IMR-90 (cell line): ENCODE results near the gene PLPP7. TPM values are rescaled to one million over a fixed set of nuclear protein-coding genes. Genes with fewer than 3 reads are reported as not detected.

Experiments used
- ATAC-seq: fragments of 200-7000 bp; cut with Tn5 transposase; 2 replicates; pipeline ENCODE4 v1.9.1; 2020; ENCODE audit warnings: low read depth, mild to moderate bottlenecking, moderate library complexity
- BruUV-seq: library from RNA; stranded (reverse); fragments of 400-500 nt; replicated peaks from 2 replicates; lab custom pipeline; 2021; lab: Mats Ljungman, UMichigan
- CTCF ChIA-PET: fragments of 300-600 bp; formaldehyde crosslinking; extraction: SDS; loops from one replicate; lab custom pipeline; 2021; ENCODE audit warnings: antibody characterized with exemption; lab: Yijun Ruan, JAX
- POLR2A ChIA-PET: fragments of 300-600 bp; sonication (Branson Sonifier 250); formaldehyde crosslinking; loops from one replicate; lab custom pipeline; 2022; ENCODE audit warnings: antibody characterized with exemption; ENCODE audit not compliant: unreplicated experiment; lab: Charles Lee
- DNase-seq: peaks from one replicate; pipeline ENCODE4 v3.0.0; 2013
- H2AFZ ChIP-seq: replicated peaks from 2 replicates; pipeline ENCODE3; 2013; ENCODE audit warnings: low read length, mild to moderate bottlenecking; ENCODE audit not compliant: poor library complexity
- H2AK5ac ChIP-seq: 2 replicates; pipeline ENCODE4 v1.6.1; 2013; ENCODE audit warnings: low read depth, low read length, inconsistent platforms
- H2AK9ac ChIP-seq: replicated peaks from 2 replicates; pipeline ENCODE3; 2013; ENCODE audit warnings: mild to moderate bottlenecking, low read depth, low read length, moderate library complexity; ENCODE audit not compliant: poor library complexity
- H2BK120ac ChIP-seq: 2 replicates; pipeline ENCODE4 v1.6.1; 2013; ENCODE audit warnings: low read depth, low read length, inconsistent platforms
- H2BK15ac ChIP-seq: 3 replicates; pipeline ENCODE4 v1.6.1; 2013; ENCODE audit warnings: low read depth, low read length, inconsistent platforms
- H2BK20ac ChIP-seq: 2 replicates; pipeline ENCODE4 v1.6.1; 2013; ENCODE audit warnings: low read depth, mild to moderate bottlenecking, inconsistent platforms, low read length, moderate library complexity
- H2BK5ac ChIP-seq: 2 replicates; pipeline ENCODE4 v1.6.1; 2013; ENCODE audit warnings: mild to moderate bottlenecking, low read depth, low read length, inconsistent platforms; ENCODE audit not compliant: poor library complexity, severe bottlenecking
- H3K14ac ChIP-seq: replicated peaks from 2 replicates; pipeline ENCODE4 v1.6.1; 2013; ENCODE audit warnings: low read depth, low read length, inconsistent platforms
- H3K18ac ChIP-seq: 2 replicates; pipeline ENCODE4 v1.6.1; 2013; ENCODE audit warnings: low read depth, low read length, control low read depth
- H3K23ac ChIP-seq: 2 replicates; pipeline ENCODE4 v1.6.1; 2013; ENCODE audit warnings: low read depth, low read length, inconsistent platforms
- H3K27ac ChIP-seq: 2 replicates; pipeline ENCODE4 v1.5.1; 2013; ENCODE audit warnings: mild to moderate bottlenecking, control low read depth, low read length; ENCODE audit not compliant: insufficient read depth
- H3K27me3 ChIP-seq: 2 replicates; pipeline ENCODE4 v1.6.1; 2013; ENCODE audit warnings: low read length; ENCODE audit not compliant: control insufficient read depth, insufficient read depth
- H3K36me3 ChIP-seq: 2 replicates; pipeline ENCODE4 v1.6.1; 2013; ENCODE audit warnings: low read length, mixed read lengths; ENCODE audit not compliant: control insufficient read depth, insufficient read depth
- H3K4ac ChIP-seq: 2 replicates; pipeline ENCODE4 v1.6.1; 2013; ENCODE audit warnings: low read depth, low read length, inconsistent platforms
- H3K4me1 ChIP-seq: 2 replicates; pipeline ENCODE4 v1.6.1; 2013; ENCODE audit warnings: low read length, mixed read lengths; ENCODE audit not compliant: control insufficient read depth, insufficient read depth
- H3K4me2 ChIP-seq: 2 replicates; pipeline ENCODE4 v1.6.1; 2013; ENCODE audit warnings: low read depth, mild to moderate bottlenecking, control low read depth, low read length, moderate library complexity
- H3K4me3 ChIP-seq: 2 replicates; pipeline ENCODE4 v1.5.1; 2013; ENCODE audit warnings: low read depth, mild to moderate bottlenecking, control low read depth, low read length, moderate library complexity; ENCODE audit not compliant: insufficient read depth
- H3K56ac ChIP-seq: 2 replicates; pipeline ENCODE4 v1.6.1; 2013; ENCODE audit warnings: low read length, inconsistent platforms; ENCODE audit not compliant: insufficient read depth; ENCODE audit errors: extremely low read depth
- H3K79me1 ChIP-seq, 2 experiments: 2 replicates each; pipeline ENCODE4 v1.6.1; 2013; ENCODE audit warnings: low read length in 2 of 2, inconsistent platforms in 1 of 2, low read depth in 1 of 2
- H3K9ac ChIP-seq: 2 replicates; pipeline ENCODE4 v1.6.1; 2013; ENCODE audit warnings: low read depth, low read length, control low read depth
- H3K9me1 ChIP-seq: 2 replicates; pipeline ENCODE4 v1.6.1; 2013; ENCODE audit warnings: low read length, inconsistent platforms; ENCODE audit not compliant: insufficient read depth
- H3K9me3 ChIP-seq: 2 replicates; pipeline ENCODE4 v1.6.1; 2013; ENCODE audit warnings: low read length; ENCODE audit not compliant: control insufficient read depth, insufficient read depth
- H4K20me1 ChIP-seq: 2 replicates; pipeline ENCODE4 v1.6.1; 2013; ENCODE audit warnings: low read length, inconsistent platforms; ENCODE audit not compliant: insufficient read depth
- H4K5ac ChIP-seq: 2 replicates; pipeline ENCODE4 v1.6.1; 2013; ENCODE audit warnings: mild to moderate bottlenecking, low read depth, low read length, control low read depth
- H4K8ac ChIP-seq, 2 experiments: 2 replicates each; pipeline ENCODE4 v1.6.1; 2013; ENCODE audit warnings: low read depth in 2 of 2, low read length in 2 of 2, control low read depth in 1 of 2, inconsistent platforms in 1 of 2
- H4K91ac ChIP-seq: 2 replicates; pipeline ENCODE4 v1.6.1; 2013; ENCODE audit warnings: low read depth, low read length, inconsistent platforms; ENCODE audit not compliant: insufficient read depth
- BHLHE40 ChIP-seq: fragments of 150-350 bp; IDR thresholded peaks from 2 replicates; pipeline ENCODE4 v1.6.1; 2016; ENCODE audit warnings: mild to moderate bottlenecking, low read depth, low read length
- CEBPB ChIP-seq: IDR thresholded peaks from 2 replicates; pipeline ENCODE4 v1.6.1; 2012; ENCODE audit warnings: low read depth, low read length, improper control_type of control experiment
- CHD1 ChIP-seq: IDR thresholded peaks from 2 replicates; pipeline ENCODE4 v1.6.1; 2012; ENCODE audit warnings: low read depth, low read length, improper control_type of control experiment
- FOS ChIP-seq: fragments of 150-350 bp; IDR thresholded peaks from 2 replicates; pipeline ENCODE4 v1.6.1; 2016; ENCODE audit warnings: low read depth, low read length
- MAFK ChIP-seq: IDR thresholded peaks from 2 replicates; pipeline ENCODE4 v1.6.1; 2012; ENCODE audit warnings: low read depth, low read length, improper control_type of control experiment
- MAZ ChIP-seq: IDR thresholded peaks from 2 replicates; pipeline ENCODE4 v1.6.1; 2012; ENCODE audit warnings: low read depth, mild to moderate bottlenecking, low read length, improper control_type of control experiment, moderate library complexity, borderline replicate concordance
- MXI1 ChIP-seq: IDR thresholded peaks from 2 replicates; pipeline ENCODE4 v1.6.1; 2012; ENCODE audit warnings: low read depth, mild to moderate bottlenecking, low read length, moderate library complexity, borderline replicate concordance
- NFE2L2 ChIP-seq: fragments of 150-350 bp; IDR thresholded peaks from 2 replicates; pipeline ENCODE4 v1.6.1; 2016; ENCODE audit warnings: low read depth, mild to moderate bottlenecking, low read length
- POLR2A ChIP-seq: IDR thresholded peaks from 2 replicates; pipeline ENCODE4 v1.6.1; 2012; ENCODE audit warnings: mild to moderate bottlenecking, low read depth, low read length
- RAD21 ChIP-seq: IDR thresholded peaks from 2 replicates; pipeline ENCODE4 v1.6.1; 2012; ENCODE audit warnings: low read length, improper control_type of control experiment
- RCOR1 ChIP-seq: IDR thresholded peaks from 2 replicates; pipeline ENCODE4 v1.6.1; 2012; ENCODE audit warnings: mild to moderate bottlenecking, low read length, improper control_type of control experiment; ENCODE audit not compliant: insufficient replicate concordance
- RFX5 ChIP-seq: IDR thresholded peaks from 2 replicates; pipeline ENCODE4 v1.8.0; 2012; ENCODE audit warnings: low read depth, mild to moderate bottlenecking, low read length, moderate library complexity
- SMC3 ChIP-seq: fragments of 150-350 bp; IDR thresholded peaks from 2 replicates; pipeline ENCODE4 v1.6.1; 2016; ENCODE audit warnings: low read depth, mild to moderate bottlenecking, antibody characterized with exemption, low read length, moderate library complexity
- WGBS, 2 experiments: methylation state at CpG; one replicate each; pipeline versions ENCODE4 v1.1.5 to v1.1.7; 2013; ENCODE audit warnings: missing lambda C conversion rate in 2 of 2; ENCODE audit not compliant: insufficient read length in 1 of 2; ENCODE audit errors: extremely low coverage in 2 of 2; 5-methylcytosine and 5-hydroxymethylcytosine counted together
- dilution Hi-C: fragments of 300-500 bp; cut with HindIII; formaldehyde crosslinking; loops from one replicate; pipeline ENCODE4 v1.14.3; 2018; ENCODE audit warnings: low sequenced_read_pairs; ENCODE audit not compliant: unreplicated experiment
- in situ Hi-C: fragments of 300-500 bp; cut with MboI; formaldehyde crosslinking; loops from 3 replicates; pipeline ENCODE4 v1.14.3; 2019; ENCODE audit warnings: low sequenced_read_pairs, inconsistent platforms, mixed read lengths
- intact Hi-C: fragments of 100-400 bp; cut with micrococcal nuclease; formaldehyde crosslinking; loops from 2 replicates; pipeline ENCODE4 v1.10.0; 2022
- polyA plus RNA-seq, 3 experiments: library from polyadenylated mRNA; depleted of rRNA; stranded (reverse); fragments of >200 nt; gene quantifications; 2 replicates each; pipeline ENCODE4 v1.2.3, GENCODE V29; 2012; ENCODE audit warnings: low replicate concordance in 1 of 3
- total RNA-seq: library from RNA; depleted of rRNA; stranded (reverse); fragments of >200 nt; gene quantifications from 2 replicates; pipeline ENCODE4 v1.2.3, GENCODE V29; 2012
- TF ChIP-seq, protein P1 (sequence below): fragments of 150-350 bp; IDR thresholded peaks from 2 replicates; pipeline ENCODE4 v1.6.1; 2017; ENCODE audit warnings: mild to moderate bottlenecking, antibody characterized with exemption, low read length, low read depth
- TF ChIP-seq, protein P2 (sequence below): conservative IDR thresholded peaks from 2 replicates; pipeline ENCODE4 v1.5.1; 2012; ENCODE audit warnings: mild to moderate bottlenecking, low read depth, low read length, improper control_type of control experiment
- TF ChIP-seq, protein P3 (sequence below): fragments of 150-350 bp; IDR thresholded peaks from 2 replicates; pipeline ENCODE4 v1.6.1; 2016; ENCODE audit warnings: low read depth, mild to moderate bottlenecking, low read length, moderate library complexity, borderline replicate concordance

Gene PLPP7
- total and polyA plus RNA-seq, 2 of the 4 experiments (the other 2 are of a cell fraction) = 0.54 to 1.2 TPM

DNA sequence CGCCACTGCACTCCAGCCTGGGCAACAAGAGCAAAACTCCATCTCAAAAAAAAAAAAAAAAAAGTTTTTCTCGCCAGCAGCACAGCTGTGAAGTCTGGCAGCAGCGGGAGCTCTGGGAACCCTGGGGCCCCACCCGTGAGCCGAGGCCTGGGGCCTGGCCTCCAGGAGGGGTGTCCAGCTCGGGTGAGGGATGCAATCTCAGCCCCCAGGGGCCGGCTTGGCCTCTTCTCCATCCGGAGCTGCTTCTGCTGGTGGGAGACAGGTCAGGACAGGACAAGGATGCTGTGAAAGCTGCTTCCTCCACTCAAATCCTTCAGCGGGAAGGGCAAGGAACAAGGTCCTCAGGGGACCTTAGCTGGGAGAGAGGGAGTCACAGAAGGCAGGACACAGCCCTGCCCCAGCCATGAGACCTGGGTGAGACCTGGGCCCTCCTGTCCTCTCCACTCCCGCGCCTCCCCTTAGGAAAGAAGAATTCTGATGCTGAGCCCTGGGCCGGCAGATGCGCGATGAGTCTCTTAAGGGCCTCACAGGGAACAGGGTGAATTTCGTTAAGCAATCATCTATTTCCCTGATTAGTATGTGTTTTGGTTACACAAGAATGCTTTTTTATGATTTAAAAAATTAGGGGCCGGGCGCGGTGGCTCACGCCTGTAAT, 30.6 kb downstream of the PLPP7 start:
- DNase-seq = no peak
- Histone ChIP-seq H3K18ac (no peak overlapping the region), H3K23ac (no peak overlapping the region), H3K9me3 (no peaks in the 10 kb centered on the region; the same call in 1 of the 2 replicates), H2AK5ac (no peak overlapping the region), H3K4me3 (no peak overlapping the region), H3K4ac (no peak overlapping the region), H4K5ac (no peak overlapping the region), H2AK9ac (no peak overlapping the region), H3K9me1 (no peaks in the 10 kb centered on the region), H4K8ac (no peak overlapping the region), H4K20me1 (no peaks in the 10 kb centered on the region), H4K91ac (no peak overlapping the region), H2BK5ac (no peak overlapping the region), H2BK15ac (no peak overlapping the region), H3K27me3 (peaks cover 6% of the 10 kb centered on the region; the same call in 1 of the 2 replicates), H2AFZ (no peak overlapping the region), H3K4me1 (no peaks in the 10 kb centered on the region; the same call in 1 of the 2 replicates), H2BK20ac (no peak overlapping the region), H3K27ac (no peak overlapping the region), H3K36me3 (no peaks in the 10 kb centered on the region), H3K4me2 (no peak overlapping the region), H3K14ac (no peak overlapping the region), H3K56ac (no peak overlapping the region), H3K79me1 (no peaks in the 10 kb centered on the region), H3K9ac (no peak overlapping the region), H2BK120ac (no peak overlapping the region)
- no CpG with 5 or more reads among the region's 19 CpGs for WGBS, 2 experiments
- in situ Hi-C loops (no loop called here), intact Hi-C loops (no loop called here), dilution Hi-C loops (no loop called here)
- no TSS peak for BruUV-seq
- ChIA-PET POLR2A (no interaction called here), CTCF (no interaction called here)
- no peak for ATAC-seq
- no peak for TF ChIP-seq CHD1
- no peak for TF ChIP-seq POLR2A
- no peak for TF ChIP-seq RAD21
- no peak for TF ChIP-seq RFX5
- TF ChIP-seq, protein P1, sequence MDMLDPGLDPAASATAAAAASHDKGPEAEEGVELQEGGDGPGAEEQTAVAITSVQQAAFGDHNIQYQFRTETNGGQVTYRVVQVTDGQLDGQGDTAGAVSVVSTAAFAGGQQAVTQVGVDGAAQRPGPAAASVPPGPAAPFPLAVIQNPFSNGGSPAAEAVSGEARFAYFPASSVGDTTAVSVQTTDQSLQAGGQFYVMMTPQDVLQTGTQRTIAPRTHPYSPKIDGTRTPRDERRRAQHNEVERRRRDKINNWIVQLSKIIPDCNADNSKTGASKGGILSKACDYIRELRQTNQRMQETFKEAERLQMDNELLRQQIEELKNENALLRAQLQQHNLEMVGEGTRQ = no peak
- TF ChIP-seq RCOR1 = no peak
- no peak for TF ChIP-seq MXI1
- no peak for TF ChIP-seq BHLHE40
- no peak for TF ChIP-seq NFE2L2
- TF ChIP-seq CEBPB = no peak
- no peak for TF ChIP-seq MAFK
- TF ChIP-seq, protein P2, sequence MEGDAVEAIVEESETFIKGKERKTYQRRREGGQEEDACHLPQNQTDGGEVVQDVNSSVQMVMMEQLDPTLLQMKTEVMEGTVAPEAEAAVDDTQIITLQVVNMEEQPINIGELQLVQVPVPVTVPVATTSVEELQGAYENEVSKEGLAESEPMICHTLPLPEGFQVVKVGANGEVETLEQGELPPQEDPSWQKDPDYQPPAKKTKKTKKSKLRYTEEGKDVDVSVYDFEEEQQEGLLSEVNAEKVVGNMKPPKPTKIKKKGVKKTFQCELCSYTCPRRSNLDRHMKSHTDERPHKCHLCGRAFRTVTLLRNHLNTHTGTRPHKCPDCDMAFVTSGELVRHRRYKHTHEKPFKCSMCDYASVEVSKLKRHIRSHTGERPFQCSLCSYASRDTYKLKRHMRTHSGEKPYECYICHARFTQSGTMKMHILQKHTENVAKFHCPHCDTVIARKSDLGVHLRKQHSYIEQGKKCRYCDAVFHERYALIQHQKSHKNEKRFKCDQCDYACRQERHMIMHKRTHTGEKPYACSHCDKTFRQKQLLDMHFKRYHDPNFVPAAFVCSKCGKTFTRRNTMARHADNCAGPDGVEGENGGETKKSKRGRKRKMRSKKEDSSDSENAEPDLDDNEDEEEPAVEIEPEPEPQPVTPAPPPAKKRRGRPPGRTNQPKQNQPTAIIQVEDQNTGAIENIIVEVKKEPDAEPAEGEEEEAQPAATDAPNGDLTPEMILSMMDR = no peak
- TF ChIP-seq, protein P3, sequence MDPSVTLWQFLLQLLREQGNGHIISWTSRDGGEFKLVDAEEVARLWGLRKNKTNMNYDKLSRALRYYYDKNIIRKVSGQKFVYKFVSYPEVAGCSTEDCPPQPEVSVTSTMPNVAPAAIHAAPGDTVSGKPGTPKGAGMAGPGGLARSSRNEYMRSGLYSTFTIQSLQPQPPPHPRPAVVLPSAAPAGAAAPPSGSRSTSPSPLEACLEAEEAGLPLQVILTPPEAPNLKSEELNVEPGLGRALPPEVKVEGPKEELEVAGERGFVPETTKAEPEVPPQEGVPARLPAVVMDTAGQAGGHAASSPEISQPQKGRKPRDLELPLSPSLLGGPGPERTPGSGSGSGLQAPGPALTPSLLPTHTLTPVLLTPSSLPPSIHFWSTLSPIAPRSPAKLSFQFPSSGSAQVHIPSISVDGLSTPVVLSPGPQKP = no peak
- no peak for TF ChIP-seq SMC3
- TF ChIP-seq MAZ = no peak
- TF ChIP-seq FOS = no peak
